IMR-90 (cell line): ENCODE data around the gene NAIF1. TPM values are rescaled to one million over a fixed set of nuclear protein-coding genes. Genes with fewer than 3 reads are reported as not detected.

ENCODE experiments used
- ATAC-seq: fragments of 200-7000 bp; cut with Tn5 transposase; 2 replicates; pipeline ENCODE4 v1.9.1; 2020; ENCODE audit warnings: low read depth, mild to moderate bottlenecking, moderate library complexity
- BruUV-seq: library from RNA; stranded (reverse); fragments of 400-500 nt; replicated peaks from 2 replicates; lab custom pipeline; 2021; lab: Mats Ljungman, UMichigan
- CTCF ChIA-PET: fragments of 300-600 bp; formaldehyde crosslinking; extraction: SDS; loops from one replicate; lab custom pipeline; 2021; ENCODE audit warnings: antibody characterized with exemption; lab: Yijun Ruan, JAX
- POLR2A ChIA-PET: fragments of 300-600 bp; sonication (Branson Sonifier 250); formaldehyde crosslinking; loops from one replicate; lab custom pipeline; 2022; ENCODE audit warnings: antibody characterized with exemption; ENCODE audit not compliant: unreplicated experiment; lab: Charles Lee
- DNase-seq: peaks from one replicate; pipeline ENCODE4 v3.0.0; 2013
- H2AFZ ChIP-seq: replicated peaks from 2 replicates; pipeline ENCODE3; 2013; ENCODE audit warnings: low read length, mild to moderate bottlenecking; ENCODE audit not compliant: poor library complexity
- H2AK5ac ChIP-seq: 2 replicates; pipeline ENCODE4 v1.6.1; 2013; ENCODE audit warnings: low read depth, low read length, inconsistent platforms
- H2AK9ac ChIP-seq: replicated peaks from 2 replicates; pipeline ENCODE3; 2013; ENCODE audit warnings: mild to moderate bottlenecking, low read depth, low read length, moderate library complexity; ENCODE audit not compliant: poor library complexity
- H2BK120ac ChIP-seq: 2 replicates; pipeline ENCODE4 v1.6.1; 2013; ENCODE audit warnings: low read depth, low read length, inconsistent platforms
- H2BK15ac ChIP-seq: 3 replicates; pipeline ENCODE4 v1.6.1; 2013; ENCODE audit warnings: low read depth, low read length, inconsistent platforms
- H2BK20ac ChIP-seq: 2 replicates; pipeline ENCODE4 v1.6.1; 2013; ENCODE audit warnings: low read depth, mild to moderate bottlenecking, inconsistent platforms, low read length, moderate library complexity
- H2BK5ac ChIP-seq: 2 replicates; pipeline ENCODE4 v1.6.1; 2013; ENCODE audit warnings: mild to moderate bottlenecking, low read depth, low read length, inconsistent platforms; ENCODE audit not compliant: poor library complexity, severe bottlenecking
- H3K14ac ChIP-seq: replicated peaks from 2 replicates; pipeline ENCODE4 v1.6.1; 2013; ENCODE audit warnings: low read depth, low read length, inconsistent platforms
- H3K18ac ChIP-seq: 2 replicates; pipeline ENCODE4 v1.6.1; 2013; ENCODE audit warnings: low read depth, low read length, control low read depth
- H3K23ac ChIP-seq: 2 replicates; pipeline ENCODE4 v1.6.1; 2013; ENCODE audit warnings: low read depth, low read length, inconsistent platforms
- H3K27ac ChIP-seq: 2 replicates; pipeline ENCODE4 v1.5.1; 2013; ENCODE audit warnings: mild to moderate bottlenecking, control low read depth, low read length; ENCODE audit not compliant: insufficient read depth
- H3K27me3 ChIP-seq: 2 replicates; pipeline ENCODE4 v1.6.1; 2013; ENCODE audit warnings: low read length; ENCODE audit not compliant: control insufficient read depth, insufficient read depth
- H3K36me3 ChIP-seq: 2 replicates; pipeline ENCODE4 v1.6.1; 2013; ENCODE audit warnings: low read length, mixed read lengths; ENCODE audit not compliant: control insufficient read depth, insufficient read depth
- H3K4ac ChIP-seq: 2 replicates; pipeline ENCODE4 v1.6.1; 2013; ENCODE audit warnings: low read depth, low read length, inconsistent platforms
- H3K4me1 ChIP-seq: 2 replicates; pipeline ENCODE4 v1.6.1; 2013; ENCODE audit warnings: low read length, mixed read lengths; ENCODE audit not compliant: control insufficient read depth, insufficient read depth
- H3K4me2 ChIP-seq: 2 replicates; pipeline ENCODE4 v1.6.1; 2013; ENCODE audit warnings: low read depth, mild to moderate bottlenecking, control low read depth, low read length, moderate library complexity
- H3K4me3 ChIP-seq: 2 replicates; pipeline ENCODE4 v1.5.1; 2013; ENCODE audit warnings: low read depth, mild to moderate bottlenecking, control low read depth, low read length, moderate library complexity; ENCODE audit not compliant: insufficient read depth
- H3K56ac ChIP-seq: 2 replicates; pipeline ENCODE4 v1.6.1; 2013; ENCODE audit warnings: low read length, inconsistent platforms; ENCODE audit not compliant: insufficient read depth; ENCODE audit errors: extremely low read depth
- H3K79me1 ChIP-seq, 2 experiments: 2 replicates each; pipeline ENCODE4 v1.6.1; 2013; ENCODE audit warnings: low read length in 2 of 2, inconsistent platforms in 1 of 2, low read depth in 1 of 2
- H3K9ac ChIP-seq: 2 replicates; pipeline ENCODE4 v1.6.1; 2013; ENCODE audit warnings: low read depth, low read length, control low read depth
- H3K9me1 ChIP-seq: 2 replicates; pipeline ENCODE4 v1.6.1; 2013; ENCODE audit warnings: low read length, inconsistent platforms; ENCODE audit not compliant: insufficient read depth
- H3K9me3 ChIP-seq: 2 replicates; pipeline ENCODE4 v1.6.1; 2013; ENCODE audit warnings: low read length; ENCODE audit not compliant: control insufficient read depth, insufficient read depth
- H4K20me1 ChIP-seq: 2 replicates; pipeline ENCODE4 v1.6.1; 2013; ENCODE audit warnings: low read length, inconsistent platforms; ENCODE audit not compliant: insufficient read depth
- H4K5ac ChIP-seq: 2 replicates; pipeline ENCODE4 v1.6.1; 2013; ENCODE audit warnings: mild to moderate bottlenecking, low read depth, low read length, control low read depth
- H4K8ac ChIP-seq, 2 experiments: 2 replicates each; pipeline ENCODE4 v1.6.1; 2013; ENCODE audit warnings: low read depth in 2 of 2, low read length in 2 of 2, control low read depth in 1 of 2, inconsistent platforms in 1 of 2
- H4K91ac ChIP-seq: 2 replicates; pipeline ENCODE4 v1.6.1; 2013; ENCODE audit warnings: low read depth, low read length, inconsistent platforms; ENCODE audit not compliant: insufficient read depth
- BHLHE40 ChIP-seq: fragments of 150-350 bp; IDR thresholded peaks from 2 replicates; pipeline ENCODE4 v1.6.1; 2016; ENCODE audit warnings: mild to moderate bottlenecking, low read depth, low read length
- CEBPB ChIP-seq: IDR thresholded peaks from 2 replicates; pipeline ENCODE4 v1.6.1; 2012; ENCODE audit warnings: low read depth, low read length, improper control_type of control experiment
- CHD1 ChIP-seq: IDR thresholded peaks from 2 replicates; pipeline ENCODE4 v1.6.1; 2012; ENCODE audit warnings: low read depth, low read length, improper control_type of control experiment
- CTCF ChIP-seq: conservative IDR thresholded peaks from 2 replicates; pipeline ENCODE4 v1.5.1; 2012; ENCODE audit warnings: mild to moderate bottlenecking, low read depth, low read length, improper control_type of control experiment
- ELK1 ChIP-seq: fragments of 150-350 bp; IDR thresholded peaks from 2 replicates; pipeline ENCODE4 v1.6.1; 2016; ENCODE audit warnings: low read depth, mild to moderate bottlenecking, low read length, moderate library complexity, borderline replicate concordance
- FOS ChIP-seq: fragments of 150-350 bp; IDR thresholded peaks from 2 replicates; pipeline ENCODE4 v1.6.1; 2016; ENCODE audit warnings: low read depth, low read length
- MAFK ChIP-seq: IDR thresholded peaks from 2 replicates; pipeline ENCODE4 v1.6.1; 2012; ENCODE audit warnings: low read depth, low read length, improper control_type of control experiment
- MAZ ChIP-seq: IDR thresholded peaks from 2 replicates; pipeline ENCODE4 v1.6.1; 2012; ENCODE audit warnings: low read depth, mild to moderate bottlenecking, low read length, improper control_type of control experiment, moderate library complexity, borderline replicate concordance
- MXI1 ChIP-seq: IDR thresholded peaks from 2 replicates; pipeline ENCODE4 v1.6.1; 2012; ENCODE audit warnings: low read depth, mild to moderate bottlenecking, low read length, moderate library complexity, borderline replicate concordance
- NFE2L2 ChIP-seq: fragments of 150-350 bp; IDR thresholded peaks from 2 replicates; pipeline ENCODE4 v1.6.1; 2016; ENCODE audit warnings: low read depth, mild to moderate bottlenecking, low read length
- POLR2A ChIP-seq: IDR thresholded peaks from 2 replicates; pipeline ENCODE4 v1.6.1; 2012; ENCODE audit warnings: mild to moderate bottlenecking, low read depth, low read length
- RAD21 ChIP-seq: IDR thresholded peaks from 2 replicates; pipeline ENCODE4 v1.6.1; 2012; ENCODE audit warnings: low read length, improper control_type of control experiment
- RCOR1 ChIP-seq: IDR thresholded peaks from 2 replicates; pipeline ENCODE4 v1.6.1; 2012; ENCODE audit warnings: mild to moderate bottlenecking, low read length, improper control_type of control experiment; ENCODE audit not compliant: insufficient replicate concordance
- RFX5 ChIP-seq: IDR thresholded peaks from 2 replicates; pipeline ENCODE4 v1.8.0; 2012; ENCODE audit warnings: low read depth, mild to moderate bottlenecking, low read length, moderate library complexity
- SMC3 ChIP-seq: fragments of 150-350 bp; IDR thresholded peaks from 2 replicates; pipeline ENCODE4 v1.6.1; 2016; ENCODE audit warnings: low read depth, mild to moderate bottlenecking, antibody characterized with exemption, low read length, moderate library complexity
- USF2 ChIP-seq: fragments of 150-350 bp; IDR thresholded peaks from 2 replicates; pipeline ENCODE4 v1.6.1; 2017; ENCODE audit warnings: mild to moderate bottlenecking, antibody characterized with exemption, low read length, low read depth
- WGBS, 2 experiments: methylation state at CpG; one replicate each; pipeline versions ENCODE4 v1.1.5 to v1.1.7; 2013; ENCODE audit warnings: missing lambda C conversion rate in 2 of 2; ENCODE audit not compliant: insufficient read length in 1 of 2; ENCODE audit errors: extremely low coverage in 2 of 2; 5-methylcytosine and 5-hydroxymethylcytosine counted together
- dilution Hi-C: fragments of 300-500 bp; cut with HindIII; formaldehyde crosslinking; loops from one replicate; pipeline ENCODE4 v1.14.3; 2018; ENCODE audit warnings: low sequenced_read_pairs; ENCODE audit not compliant: unreplicated experiment
- in situ Hi-C: fragments of 300-500 bp; cut with MboI; formaldehyde crosslinking; loops from 3 replicates; pipeline ENCODE4 v1.14.3; 2019; ENCODE audit warnings: low sequenced_read_pairs, inconsistent platforms, mixed read lengths
- intact Hi-C: fragments of 100-400 bp; cut with micrococcal nuclease; formaldehyde crosslinking; loops from 2 replicates; pipeline ENCODE4 v1.10.0; 2022
- polyA plus RNA-seq, 3 experiments: library from polyadenylated mRNA; depleted of rRNA; stranded (reverse); fragments of >200 nt; gene quantifications; 2 replicates each; pipeline ENCODE4 v1.2.3, GENCODE V29; 2012; ENCODE audit warnings: low replicate concordance in 1 of 3
- total RNA-seq: library from RNA; depleted of rRNA; stranded (reverse); fragments of >200 nt; gene quantifications from 2 replicates; pipeline ENCODE4 v1.2.3, GENCODE V29; 2012

NAIF1 gene
- total and polyA plus RNA-seq, 2 of the 4 experiments (the other 2 are of a cell fraction) = 9.7 to 10.1 TPM

GRCh38 chr9:128022886-128023285, 44.2 kb downstream of the NAIF1 start:
- Histone ChIP-seq H4K8ac (no peak overlapping the region), H3K4me1 (peaks cover 2% of the 10 kb centered on the region; the same call in 1 of the 2 replicates), H3K4me3 (no peak overlapping the region), H3K18ac (no peak overlapping the region), H3K9me1 (0 out of 2 replicates have a peak, but pooled peaks cover 2% of the 10 kb centered on the region), H4K20me1 (no peaks in the 10 kb centered on the region), H2BK20ac (no peak overlapping the region), H3K9ac (no peak overlapping the region), H3K4me2 (no peak overlapping the region), H2AK5ac (no peak overlapping the region), H3K4ac (no peak overlapping the region), H3K23ac (no peak overlapping the region), H3K27me3 (no peaks in the 10 kb centered on the region), H4K5ac (no peak overlapping the region), H2AFZ (peak overlapping the region; percentile 65), H2BK5ac (no peak overlapping the region), H3K56ac (no peak overlapping the region), H3K9me3 (no peaks in the 10 kb centered on the region), H3K36me3 (no peaks in the 10 kb centered on the region), H3K27ac (no peak overlapping the region), H2BK15ac (no peak overlapping the region), H3K79me1 (no peaks in the 10 kb centered on the region), H2BK120ac (no peak overlapping the region), H4K91ac (no peak overlapping the region), H3K14ac (no peak overlapping the region), H2AK9ac (no peak overlapping the region)
- dilution Hi-C loops (no loop called here), in situ Hi-C loops (no loop called here), intact Hi-C loops (no loop called here)
- WGBS, 2 experiments = no CpG with 5 or more reads among the region's 2 CpGs
- ChIA-PET POLR2A (no interaction called here), CTCF (no interaction called here)
- BruUV-seq = no TSS peak
- no peak for DNase-seq
- TF ChIP-seq RFX5 = no peak
- no peak for TF ChIP-seq MXI1
- TF ChIP-seq MAZ = no peak
- no peak for TF ChIP-seq CTCF
- no peak for TF ChIP-seq NFE2L2
- TF ChIP-seq SMC3 = no peak
- no peak for TF ChIP-seq MAFK
- no peak for TF ChIP-seq RAD21
- TF ChIP-seq FOS = no peak
- no peak for TF ChIP-seq CEBPB
- no peak for TF ChIP-seq RCOR1
- TF ChIP-seq ELK1 = no peak
- no peak for TF ChIP-seq BHLHE40
- TF ChIP-seq CHD1 = no peak
- no peak for TF ChIP-seq POLR2A
- no peak for TF ChIP-seq USF2
- ATAC-seq = peak; percentile 35; the same call in 1 of the 2 replicates
